Stimulated activated CD4-positive, alpha-beta T cell treated with anti-CD3 and anti-CD28 coated beads, Interleukin-12 subunit alpha, Interleukin-12 subunit beta, amount 100 ng/mL, for 4 hours (primary cell): ENCODE data around the gene GNB5.
"Not testable (repeated sequence)": the region's sequence is repeated elsewhere in the genome, so short reads cannot be mapped to it uniquely, and the experiment has no call there.

Experiments used
- DNase-seq: peaks from one replicate; pipeline ENCODE4 v3.0.0-alpha.2; 2020

The GNB5 gene

GRCh38 chr15:52204657-52205056, 13.5 kb upstream of the GNB5 start:
- no peak for DNase-seq

- no peak for DNase-seq
Measured at GRCh38 chr15:52200831-52201365, 9.7 kb upstream of the GNB5 start.

- no peak for DNase-seq
Measured at GRCh38 chr15:52199271-52199670, 8.1 kb upstream of the GNB5 start.

- no peak for DNase-seq
Measured at GRCh38 chr15:52196891-52197290, 5.7 kb upstream of the GNB5 start.

- no peak for DNase-seq
Measured at GRCh38 chr15:52193791-52194190, 2.6 kb upstream of the GNB5 start.

GRCh38 chr15:52193321-52193720, 2.1 kb upstream of the GNB5 start:
- DNase-seq = no peak

GRCh38 chr15:52186651-52187486, 4.3 kb downstream of the GNB5 start:
- DNase-seq = no peak

- DNase-seq = no peak
Measured at GRCh38 chr15:52185151-52185561, 6.0 kb downstream of the GNB5 start.

- no peak for DNase-seq
Measured at GRCh38 chr15:52184721-52185120, 6.5 kb downstream of the GNB5 start.

- no peak for DNase-seq
Measured at GRCh38 chr15:52183562-52184173, 7.5 kb downstream of the GNB5 start.

- DNase-seq = no peak
Measured at GRCh38 chr15:52181938-52182780, 9.0 kb downstream of the GNB5 start.

GRCh38 chr15:52180851-52181450, 10.2 kb downstream of the GNB5 start:
- no peak for DNase-seq

- DNase-seq = peak; percentile 16
Measured at GRCh38 chr15:52180196-52180835, 10.9 kb downstream of the GNB5 start.

- peak; percentile 81 for DNase-seq
Measured at GRCh38 chr15:52179278-52180195, 11.7 kb downstream of the GNB5 start.

- no peak for DNase-seq
Measured at GRCh38 chr15:52178765-52179164, 12.4 kb downstream of the GNB5 start.

GRCh38 chr15:52172869-52173268, 18.3 kb downstream of the GNB5 start:
- no peak for DNase-seq

GRCh38 chr15:52171807-52172206, 19.4 kb downstream of the GNB5 start:
- no peak for DNase-seq

- no peak for DNase-seq
Measured at GRCh38 chr15:52171386-52171785, 19.8 kb downstream of the GNB5 start.

- DNase-seq = not testable (repeated sequence)
Measured at GRCh38 chr15:52170199-52170598, 21.0 kb downstream of the GNB5 start.

- DNase-seq = not testable (repeated sequence)
Measured at GRCh38 chr15:52165494-52166131, 25.6 kb downstream of the GNB5 start.
